SK-N-SH (cell line): ENCODE measurements around the gene KIF16B.

Experiments used
- EP300 ChIP-seq, 2 experiments: IDR thresholded peaks; 2 replicates each; pipeline versions ENCODE4 v1.4.0 to v1.6.1; 2012; ENCODE audit warnings: borderline replicate concordance in 1 of 2, low read depth in 1 of 2, low read length in 1 of 2
- EZH2phosphoT487 ChIP-seq: fragments of 200-600 bp; sonication (generic); IDR thresholded peaks from 2 replicates; pipeline ENCODE4 v1.6.1; 2017; ENCODE audit warnings: low read depth, mixed run types, mild to moderate bottlenecking, antibody characterized with exemption, moderate library complexity, borderline replicate concordance
- FOXJ3 ChIP-seq: sonication (generic); formaldehyde crosslinking; IDR thresholded peaks from 2 replicates; pipeline ENCODE4 v1.5.1; 2020; ENCODE audit warnings: mild to moderate bottlenecking, missing genetic modification reagents
- GABPA ChIP-seq: IDR thresholded peaks from 2 replicates; pipeline ENCODE4 v1.4.0; 2012; ENCODE audit warnings: low read depth, mild to moderate bottlenecking
- NFIC ChIP-seq: IDR thresholded peaks from 2 replicates; pipeline ENCODE4 v1.4.0; 2012; ENCODE audit warnings: borderline replicate concordance
- NRF1 ChIP-seq: IDR thresholded peaks from 2 replicates; pipeline ENCODE4 v1.6.1; 2012; ENCODE audit warnings: low read depth, mild to moderate bottlenecking, low read length
- RAD21 ChIP-seq: IDR thresholded peaks from 2 replicates; pipeline ENCODE4 v1.6.1; 2012; ENCODE audit warnings: mild to moderate bottlenecking, low read length
- RFX5 ChIP-seq: IDR thresholded peaks from 2 replicates; pipeline ENCODE4 v1.6.1; 2012; ENCODE audit warnings: mild to moderate bottlenecking, improper control_type of control experiment, low read length
- TAF1 ChIP-seq: IDR thresholded peaks from 2 replicates; pipeline ENCODE4 v1.6.1; 2012; ENCODE audit warnings: low read depth, mild to moderate bottlenecking, low read length, moderate library complexity, borderline replicate concordance
- TEAD4 ChIP-seq: IDR thresholded peaks from 2 replicates; pipeline ENCODE4 v1.4.0; 2012; ENCODE audit warnings: mild to moderate bottlenecking, borderline replicate concordance; ENCODE audit not compliant: insufficient read depth
- TF ChIP-seq, protein P1 (sequence below): IDR thresholded peaks from 2 replicates; pipeline ENCODE4 v1.6.1; 2012; ENCODE audit warnings: mild to moderate bottlenecking, low read depth, low read length, moderate library complexity
- TF ChIP-seq, protein P2 (sequence below): IDR thresholded peaks from 2 replicates; pipeline ENCODE4 v1.4.0; 2012; ENCODE audit warnings: low read depth, borderline replicate concordance
- TF ChIP-seq, protein P3 (sequence below): fragments of 200-600 bp; sonication (generic); IDR thresholded peaks from 2 replicates; pipeline ENCODE4 v1.6.1; 2017; ENCODE audit warnings: antibody characterized with exemption, mild to moderate bottlenecking, moderate library complexity
- TF ChIP-seq, protein P4 (sequence below): fragments of 150-350 bp; IDR thresholded peaks from 2 replicates; pipeline ENCODE4 v1.6.1; 2017; ENCODE audit warnings: antibody characterized with exemption, low read length, low read depth, borderline replicate concordance

DNA sequence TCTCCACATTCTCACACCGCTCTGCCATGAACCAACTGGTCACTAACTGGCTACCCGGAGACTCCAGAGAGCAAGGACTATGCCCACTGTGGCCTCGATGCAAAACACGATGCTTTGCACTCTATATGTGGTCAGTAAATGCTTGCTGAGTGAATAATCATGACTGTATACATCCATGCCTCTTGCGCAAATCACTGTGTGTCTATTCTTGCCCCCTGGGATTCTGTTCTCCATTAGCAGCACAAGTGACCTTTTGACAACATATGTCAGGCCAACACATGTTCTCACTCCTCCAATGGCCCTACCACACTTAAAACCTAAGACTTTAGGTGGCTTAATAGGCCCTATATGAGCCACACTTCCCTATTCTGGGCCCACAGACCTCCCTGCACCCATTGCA, 16.9 kb downstream of the KIF16B start:
- TF ChIP-seq TAF1: no peak
- TF ChIP-seq, protein P1, sequence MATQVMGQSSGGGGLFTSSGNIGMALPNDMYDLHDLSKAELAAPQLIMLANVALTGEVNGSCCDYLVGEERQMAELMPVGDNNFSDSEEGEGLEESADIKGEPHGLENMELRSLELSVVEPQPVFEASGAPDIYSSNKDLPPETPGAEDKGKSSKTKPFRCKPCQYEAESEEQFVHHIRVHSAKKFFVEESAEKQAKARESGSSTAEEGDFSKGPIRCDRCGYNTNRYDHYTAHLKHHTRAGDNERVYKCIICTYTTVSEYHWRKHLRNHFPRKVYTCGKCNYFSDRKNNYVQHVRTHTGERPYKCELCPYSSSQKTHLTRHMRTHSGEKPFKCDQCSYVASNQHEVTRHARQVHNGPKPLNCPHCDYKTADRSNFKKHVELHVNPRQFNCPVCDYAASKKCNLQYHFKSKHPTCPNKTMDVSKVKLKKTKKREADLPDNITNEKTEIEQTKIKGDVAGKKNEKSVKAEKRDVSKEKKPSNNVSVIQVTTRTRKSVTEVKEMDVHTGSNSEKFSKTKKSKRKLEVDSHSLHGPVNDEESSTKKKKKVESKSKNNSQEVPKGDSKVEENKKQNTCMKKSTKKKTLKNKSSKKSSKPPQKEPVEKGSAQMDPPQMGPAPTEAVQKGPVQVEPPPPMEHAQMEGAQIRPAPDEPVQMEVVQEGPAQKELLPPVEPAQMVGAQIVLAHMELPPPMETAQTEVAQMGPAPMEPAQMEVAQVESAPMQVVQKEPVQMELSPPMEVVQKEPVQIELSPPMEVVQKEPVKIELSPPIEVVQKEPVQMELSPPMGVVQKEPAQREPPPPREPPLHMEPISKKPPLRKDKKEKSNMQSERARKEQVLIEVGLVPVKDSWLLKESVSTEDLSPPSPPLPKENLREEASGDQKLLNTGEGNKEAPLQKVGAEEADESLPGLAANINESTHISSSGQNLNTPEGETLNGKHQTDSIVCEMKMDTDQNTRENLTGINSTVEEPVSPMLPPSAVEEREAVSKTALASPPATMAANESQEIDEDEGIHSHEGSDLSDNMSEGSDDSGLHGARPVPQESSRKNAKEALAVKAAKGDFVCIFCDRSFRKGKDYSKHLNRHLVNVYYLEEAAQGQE: no peak
- TF ChIP-seq, protein P2, sequence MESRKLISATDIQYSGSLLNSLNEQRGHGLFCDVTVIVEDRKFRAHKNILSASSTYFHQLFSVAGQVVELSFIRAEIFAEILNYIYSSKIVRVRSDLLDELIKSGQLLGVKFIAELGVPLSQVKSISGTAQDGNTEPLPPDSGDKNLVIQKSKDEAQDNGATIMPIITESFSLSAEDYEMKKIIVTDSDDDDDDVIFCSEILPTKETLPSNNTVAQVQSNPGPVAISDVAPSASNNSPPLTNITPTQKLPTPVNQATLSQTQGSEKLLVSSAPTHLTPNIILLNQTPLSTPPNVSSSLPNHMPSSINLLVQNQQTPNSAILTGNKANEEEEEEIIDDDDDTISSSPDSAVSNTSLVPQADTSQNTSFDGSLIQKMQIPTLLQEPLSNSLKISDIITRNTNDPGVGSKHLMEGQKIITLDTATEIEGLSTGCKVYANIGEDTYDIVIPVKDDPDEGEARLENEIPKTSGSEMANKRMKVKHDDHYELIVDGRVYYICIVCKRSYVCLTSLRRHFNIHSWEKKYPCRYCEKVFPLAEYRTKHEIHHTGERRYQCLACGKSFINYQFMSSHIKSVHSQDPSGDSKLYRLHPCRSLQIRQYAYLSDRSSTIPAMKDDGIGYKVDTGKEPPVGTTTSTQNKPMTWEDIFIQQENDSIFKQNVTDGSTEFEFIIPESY: no peak
- TF ChIP-seq, protein P3, sequence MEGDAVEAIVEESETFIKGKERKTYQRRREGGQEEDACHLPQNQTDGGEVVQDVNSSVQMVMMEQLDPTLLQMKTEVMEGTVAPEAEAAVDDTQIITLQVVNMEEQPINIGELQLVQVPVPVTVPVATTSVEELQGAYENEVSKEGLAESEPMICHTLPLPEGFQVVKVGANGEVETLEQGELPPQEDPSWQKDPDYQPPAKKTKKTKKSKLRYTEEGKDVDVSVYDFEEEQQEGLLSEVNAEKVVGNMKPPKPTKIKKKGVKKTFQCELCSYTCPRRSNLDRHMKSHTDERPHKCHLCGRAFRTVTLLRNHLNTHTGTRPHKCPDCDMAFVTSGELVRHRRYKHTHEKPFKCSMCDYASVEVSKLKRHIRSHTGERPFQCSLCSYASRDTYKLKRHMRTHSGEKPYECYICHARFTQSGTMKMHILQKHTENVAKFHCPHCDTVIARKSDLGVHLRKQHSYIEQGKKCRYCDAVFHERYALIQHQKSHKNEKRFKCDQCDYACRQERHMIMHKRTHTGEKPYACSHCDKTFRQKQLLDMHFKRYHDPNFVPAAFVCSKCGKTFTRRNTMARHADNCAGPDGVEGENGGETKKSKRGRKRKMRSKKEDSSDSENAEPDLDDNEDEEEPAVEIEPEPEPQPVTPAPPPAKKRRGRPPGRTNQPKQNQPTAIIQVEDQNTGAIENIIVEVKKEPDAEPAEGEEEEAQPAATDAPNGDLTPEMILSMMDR: no peak
- TF ChIP-seq EP300 (IDR thresholded peaks at IDR 0.05; ENCODE audit: borderline replicate concordance in 1 of 2, low read depth in 1 of 2, low read length in 1 of 2): no peak
- TF ChIP-seq, protein P4, sequence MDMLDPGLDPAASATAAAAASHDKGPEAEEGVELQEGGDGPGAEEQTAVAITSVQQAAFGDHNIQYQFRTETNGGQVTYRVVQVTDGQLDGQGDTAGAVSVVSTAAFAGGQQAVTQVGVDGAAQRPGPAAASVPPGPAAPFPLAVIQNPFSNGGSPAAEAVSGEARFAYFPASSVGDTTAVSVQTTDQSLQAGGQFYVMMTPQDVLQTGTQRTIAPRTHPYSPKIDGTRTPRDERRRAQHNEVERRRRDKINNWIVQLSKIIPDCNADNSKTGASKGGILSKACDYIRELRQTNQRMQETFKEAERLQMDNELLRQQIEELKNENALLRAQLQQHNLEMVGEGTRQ: no peak
- TF ChIP-seq RFX5: no peak
- TF ChIP-seq NRF1: no peak
- TF ChIP-seq EZH2phosphoT487: no peak
- TF ChIP-seq TEAD4: no peak
- no peak for TF ChIP-seq RAD21
- no peak for TF ChIP-seq GABPA
- TF ChIP-seq FOXJ3: no peak
- no peak for TF ChIP-seq NFIC
